Neural cell (in vitro differentiated cells): Measurements from ENCODE around the gene MYO5A.

Experiments used
- EP300 ChIP-seq: fragments of 450-650 bp; conservative IDR thresholded peaks from 2 replicates; pipeline ENCODE4 v1.6.1; 2014; ENCODE audit warnings: antibody characterized with exemption, mild to moderate bottlenecking, moderate library complexity; ENCODE audit not compliant: poor library complexity, severe bottlenecking
- EZH2 ChIP-seq: fragments of 200-600, 300-800 bp; shearing (Covaris generic), sonication (generic); IDR thresholded peaks from 2 replicates; pipeline ENCODE4 v1.6.1; 2014; ENCODE audit warnings: antibody characterized with exemption, low read length, borderline replicate concordance, mild to moderate bottlenecking; ENCODE audit not compliant: insufficient read depth, poor library complexity, severe bottlenecking
- MXI1 ChIP-seq: fragments of 450-650 bp; conservative IDR thresholded peaks from 2 replicates; pipeline ENCODE4 v1.6.1; 2014; ENCODE audit warnings: antibody characterized with exemption, mild to moderate bottlenecking; ENCODE audit not compliant: poor library complexity, severe bottlenecking
- POLR2AphosphoS5 ChIP-seq: IDR thresholded peaks from 2 replicates; pipeline ENCODE4 v1.6.1; 2012
- SMC3 ChIP-seq: fragments of 450-650 bp; conservative IDR thresholded peaks from 2 replicates; pipeline ENCODE4 v1.6.1; 2014; ENCODE audit warnings: antibody characterized with exemption, mild to moderate bottlenecking, moderate library complexity; ENCODE audit not compliant: poor library complexity
- TAF1 ChIP-seq: IDR thresholded peaks from 2 replicates; pipeline ENCODE4 v1.6.1; 2012; ENCODE audit warnings: low read depth
- TF ChIP-seq, protein P1 (sequence below): fragments of 450-650 bp; IDR thresholded peaks from 2 replicates; pipeline ENCODE4 v1.5.1; 2014; ENCODE audit warnings: antibody characterized with exemption, mild to moderate bottlenecking, moderate library complexity; ENCODE audit not compliant: poor library complexity, severe bottlenecking
- TF ChIP-seq, protein P2 (sequence below): IDR thresholded peaks from 2 replicates; pipeline ENCODE4 v1.6.1; 2012; ENCODE audit warnings: borderline replicate concordance

DNA sequence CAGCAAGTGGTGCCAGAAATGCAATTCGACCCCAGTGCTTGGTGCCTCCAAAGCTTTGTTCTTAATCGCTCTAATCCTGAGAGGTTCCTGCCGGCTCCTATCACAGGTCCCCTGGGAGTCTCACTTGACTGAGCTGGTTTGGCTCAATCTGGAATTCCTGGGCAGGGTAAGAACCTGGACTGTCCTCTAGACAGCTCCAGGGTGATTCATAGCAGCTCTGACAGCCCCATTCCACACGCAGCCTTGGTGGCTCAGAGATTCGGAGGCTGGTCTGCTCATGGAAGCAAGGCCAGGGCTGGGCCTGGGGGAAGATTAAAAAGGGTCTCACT is 271.0 kb downstream of the MYO5A start:
- TF ChIP-seq, protein P1, sequence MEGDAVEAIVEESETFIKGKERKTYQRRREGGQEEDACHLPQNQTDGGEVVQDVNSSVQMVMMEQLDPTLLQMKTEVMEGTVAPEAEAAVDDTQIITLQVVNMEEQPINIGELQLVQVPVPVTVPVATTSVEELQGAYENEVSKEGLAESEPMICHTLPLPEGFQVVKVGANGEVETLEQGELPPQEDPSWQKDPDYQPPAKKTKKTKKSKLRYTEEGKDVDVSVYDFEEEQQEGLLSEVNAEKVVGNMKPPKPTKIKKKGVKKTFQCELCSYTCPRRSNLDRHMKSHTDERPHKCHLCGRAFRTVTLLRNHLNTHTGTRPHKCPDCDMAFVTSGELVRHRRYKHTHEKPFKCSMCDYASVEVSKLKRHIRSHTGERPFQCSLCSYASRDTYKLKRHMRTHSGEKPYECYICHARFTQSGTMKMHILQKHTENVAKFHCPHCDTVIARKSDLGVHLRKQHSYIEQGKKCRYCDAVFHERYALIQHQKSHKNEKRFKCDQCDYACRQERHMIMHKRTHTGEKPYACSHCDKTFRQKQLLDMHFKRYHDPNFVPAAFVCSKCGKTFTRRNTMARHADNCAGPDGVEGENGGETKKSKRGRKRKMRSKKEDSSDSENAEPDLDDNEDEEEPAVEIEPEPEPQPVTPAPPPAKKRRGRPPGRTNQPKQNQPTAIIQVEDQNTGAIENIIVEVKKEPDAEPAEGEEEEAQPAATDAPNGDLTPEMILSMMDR: no peak
- no peak for TF ChIP-seq SMC3
- no peak for TF ChIP-seq EZH2
- no peak for TF ChIP-seq EP300
- no peak for TF ChIP-seq POLR2AphosphoS5
- TF ChIP-seq, protein P2, sequence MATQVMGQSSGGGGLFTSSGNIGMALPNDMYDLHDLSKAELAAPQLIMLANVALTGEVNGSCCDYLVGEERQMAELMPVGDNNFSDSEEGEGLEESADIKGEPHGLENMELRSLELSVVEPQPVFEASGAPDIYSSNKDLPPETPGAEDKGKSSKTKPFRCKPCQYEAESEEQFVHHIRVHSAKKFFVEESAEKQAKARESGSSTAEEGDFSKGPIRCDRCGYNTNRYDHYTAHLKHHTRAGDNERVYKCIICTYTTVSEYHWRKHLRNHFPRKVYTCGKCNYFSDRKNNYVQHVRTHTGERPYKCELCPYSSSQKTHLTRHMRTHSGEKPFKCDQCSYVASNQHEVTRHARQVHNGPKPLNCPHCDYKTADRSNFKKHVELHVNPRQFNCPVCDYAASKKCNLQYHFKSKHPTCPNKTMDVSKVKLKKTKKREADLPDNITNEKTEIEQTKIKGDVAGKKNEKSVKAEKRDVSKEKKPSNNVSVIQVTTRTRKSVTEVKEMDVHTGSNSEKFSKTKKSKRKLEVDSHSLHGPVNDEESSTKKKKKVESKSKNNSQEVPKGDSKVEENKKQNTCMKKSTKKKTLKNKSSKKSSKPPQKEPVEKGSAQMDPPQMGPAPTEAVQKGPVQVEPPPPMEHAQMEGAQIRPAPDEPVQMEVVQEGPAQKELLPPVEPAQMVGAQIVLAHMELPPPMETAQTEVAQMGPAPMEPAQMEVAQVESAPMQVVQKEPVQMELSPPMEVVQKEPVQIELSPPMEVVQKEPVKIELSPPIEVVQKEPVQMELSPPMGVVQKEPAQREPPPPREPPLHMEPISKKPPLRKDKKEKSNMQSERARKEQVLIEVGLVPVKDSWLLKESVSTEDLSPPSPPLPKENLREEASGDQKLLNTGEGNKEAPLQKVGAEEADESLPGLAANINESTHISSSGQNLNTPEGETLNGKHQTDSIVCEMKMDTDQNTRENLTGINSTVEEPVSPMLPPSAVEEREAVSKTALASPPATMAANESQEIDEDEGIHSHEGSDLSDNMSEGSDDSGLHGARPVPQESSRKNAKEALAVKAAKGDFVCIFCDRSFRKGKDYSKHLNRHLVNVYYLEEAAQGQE: no peak
- no peak for TF ChIP-seq TAF1
- no peak for TF ChIP-seq MXI1
